Pancreas (tissue), 10 donors: ENCODE results near the gene GPR152. TPM values are rescaled to one million over a fixed set of nuclear protein-coding genes. Genes with fewer than 3 reads are reported as not detected.
A peak's percentile ranks its signal among the peaks of the same experiment; 100 is the strongest.

Experiments used
- ATAC-seq, 4 donors: fragments of 200-7000 bp; cut with Tn5 transposase; one replicate each; pipeline versions ENCODE4 v1.8.0 to v1.9.1; 2020; ENCODE audit warnings: mild to moderate bottlenecking in 4 of 4, moderate library complexity in 4 of 4
- DNase-seq, 6 donors: peaks; one replicate each; pipeline ENCODE4 v3.0.0-alpha.2; 2020
- FAIRE-seq: peaks from 2 replicates; lab custom pipeline; 2012; peaks lifted over from hg19 to GRCh38; lab: Jason Lieb, UNC
- H3K27ac ChIP-seq, 4 donors: fragments of 200-600 bp; sonication (generic); 1 replicate in 3 of 4; 2 replicates in 1 of 4; pipeline versions ENCODE4 v1.5.0 to v1.8.0; 2020
- H3K27me3 ChIP-seq, 4 donors: fragments of 200-600 bp; one replicate each; pipeline ENCODE4 v1.8.0; 2021
- H3K36me3 ChIP-seq, 3 donors: fragments of 200-600 bp; sonication (generic) in 1 of 3; one replicate each; pipeline versions ENCODE4 v1.5.0 to v1.8.0; 2020 to 2021
- H3K4me1 ChIP-seq, 3 donors: fragments of 200-600 bp; one replicate each; pipeline ENCODE4 v1.8.0; 2021
- H3K4me3 ChIP-seq, 4 donors: fragments of 200-600 bp; sonication (generic) in 2 of 4; one replicate each; pipeline versions ENCODE4 v1.5.0 to v1.8.0; 2020 to 2021
- H3K9me3 ChIP-seq, 4 donors: fragments of 200-600 bp; one replicate each; pipeline ENCODE4 v1.8.0; 2021
- CTCF ChIP-seq, 4 donors: fragments of 200-600 bp; sonication (generic) in 3 of 4; IDR thresholded peaks; one replicate each; pipeline versions ENCODE4 v1.5.0 to v1.8.0; 2021; ENCODE audit warnings: antibody characterized with exemption in 4 of 4
- WGBS, 2 donors: extraction: QIAGEN DNeasy Blood & Tissue Kit; methylation state at CpG; one replicate each; pipeline ENCODE4 v1.1.7; 2013; 5-methylcytosine and 5-hydroxymethylcytosine counted together
- intact Hi-C, 3 donors: fragments of 100-400 bp; cut with DNase I; formaldehyde crosslinking; loops; one replicate each; pipeline versions ENCODE4 v1.11.1 to v1.14.2; 2022
- polyA plus RNA-seq, 2 donors: library from polyadenylated mRNA; stranded (reverse); fragments of 200-250 nt; gene quantifications; one replicate each; pipeline ENCODE4 v1.2.3, GENCODE V29; 2013
- total RNA-seq, 6 donors: library from RNA; stranded (reverse); fragmentation: NEBNext Ultra II Directional in 4 of 6; extraction: Animal tissue kit (Norgen Biotek cat#: 25700) in 4 of 6; gene quantifications; one replicate each; pipeline versions ENCODE4 v1.2.1 to v1.2.4, GENCODE V29; 2021 to 2023
- donor health status: healthy with polysubstance abuse.
- donor health status: DM: no; HTN: no; CAD: no; lungs with moderate emphysema.
- donor health status: DM: no; HTN: no; CAD: no.
- donor health status: control.
- donor health status: control.
- donor health status: Bipolar disorder and iron deficiency.
- donor health status: DM: yes; HTN: yes; CAD: no.
- donor health status: DM: no; HTN: no; CAD: no.
- donor health status: DM: no; HTN: no; CAD: no.
- donor health status: DM: yes; HTN: yes; CAD: no.

Gene GPR152
- total and polyA plus RNA-seq, 8 donors, result not detected

DNA sequence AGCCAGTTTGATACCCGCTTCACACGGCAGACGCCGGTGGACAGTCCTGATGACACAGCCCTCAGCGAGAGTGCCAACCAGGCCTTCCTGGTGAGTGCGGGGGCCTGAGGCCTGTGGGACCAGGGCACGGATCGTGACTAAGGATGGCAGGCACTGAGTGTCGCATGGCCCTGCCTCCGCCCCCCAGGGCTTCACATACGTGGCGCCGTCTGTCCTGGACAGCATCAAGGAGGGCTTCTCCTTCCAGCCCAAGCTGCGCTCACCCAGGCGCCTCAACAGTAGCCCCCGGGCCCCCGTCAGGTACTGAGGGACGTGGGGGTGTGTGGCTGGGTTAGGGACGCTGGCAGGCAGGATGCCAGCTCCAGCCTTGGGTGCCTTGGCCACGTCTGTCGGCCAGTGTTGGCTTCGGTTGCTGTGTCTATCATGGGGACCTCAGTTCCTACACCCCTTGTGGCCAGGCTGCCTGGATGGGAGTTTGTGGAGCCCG is 18.1 kb downstream of the GPR152 start:
- no peaks in the 10 kb centered on the region for H3K9me3 ChIP-seq
- no peak overlapping the region for H3K27ac ChIP-seq
- ATAC-seq, result no peak
- intact Hi-C loops, result loop anchor here in 1 of 3 donors (10.0 kb wide), 1 partner anchor 60 kb away; no protein-coding TSS in a partner anchor
- no peaks in the 10 kb centered on the region for H3K27me3 ChIP-seq
- WGBS, 2 donors, result 82 to 83% methylated on average over 22 to 23 of the region's 23 CpGs
- FAIRE-seq, result no peak
- H3K4me1 ChIP-seq, result peaks cover 1 to 3% (median 2%) of the 10 kb centered on the region in 3 donors
- TF ChIP-seq CTCF (IDR thresholded peaks at IDR 0.05), result no peak
- no peak overlapping the region for H3K4me3 ChIP-seq
- peak in 1 of 6 donors; percentile 82 for DNase-seq
- H3K36me3 ChIP-seq, result peaks cover 0 to 16% (median 14%) of the 10 kb centered on the region in 3 donors

GRCh38 chr11:67433536-67434394 is 18.8 kb downstream of the GPR152 start:
- Histone ChIP-seq H3K4me3 (no peak overlapping the region), H3K27ac (no peak overlapping the region), H3K9me3 (no peaks in the 10 kb centered on the region), H3K36me3 (peaks cover 0 to 16% (median 14%) of the 10 kb centered on the region in 3 donors), H3K27me3 (no peaks in the 10 kb centered on the region), H3K4me1 (peaks cover 4 to 9% (median 7%) of the 10 kb centered on the region in 3 donors)
- TF ChIP-seq CTCF (IDR thresholded peaks at IDR 0.05), result no peak
- ATAC-seq (no peak), DNase-seq (peak in 1 of 6 donors; percentile 56), FAIRE-seq (no peak)
- WGBS, 2 donors, result 88 to 90% methylated on average over 17 to 22 of the region's 22 CpGs
- intact Hi-C loops, result loop anchor here in 1 of 3 donors (10.0 kb wide), 1 partner anchor 61 kb away; no protein-coding TSS in a partner anchor

GRCh38 chr11:67432655-67433349 is 19.7 kb downstream of the GPR152 start:
- no peaks in the 10 kb centered on the region for H3K27me3 ChIP-seq
- H3K9me3 ChIP-seq, result no peaks in the 10 kb centered on the region
- WGBS, 2 donors, result 91 to 93% methylated on average over 22 of the region's 22 CpGs
- no peak overlapping the region for H3K27ac ChIP-seq
- H3K36me3 ChIP-seq, result peaks cover 0 to 16% (median 14%) of the 10 kb centered on the region in 3 donors
- no peak for TF ChIP-seq CTCF (IDR thresholded peaks at IDR 0.05)
- H3K4me1 ChIP-seq, result peaks cover 4 to 9% (median 7%) of the 10 kb centered on the region in 3 donors
- no peak overlapping the region for H3K4me3 ChIP-seq
- FAIRE-seq (no peak), ATAC-seq (no peak), DNase-seq (no peak)
- intact Hi-C loops, result loop anchor here in 1 of 3 donors (10.0 kb wide), 1 partner anchor 62 kb away; no protein-coding TSS in a partner anchor

DNA sequence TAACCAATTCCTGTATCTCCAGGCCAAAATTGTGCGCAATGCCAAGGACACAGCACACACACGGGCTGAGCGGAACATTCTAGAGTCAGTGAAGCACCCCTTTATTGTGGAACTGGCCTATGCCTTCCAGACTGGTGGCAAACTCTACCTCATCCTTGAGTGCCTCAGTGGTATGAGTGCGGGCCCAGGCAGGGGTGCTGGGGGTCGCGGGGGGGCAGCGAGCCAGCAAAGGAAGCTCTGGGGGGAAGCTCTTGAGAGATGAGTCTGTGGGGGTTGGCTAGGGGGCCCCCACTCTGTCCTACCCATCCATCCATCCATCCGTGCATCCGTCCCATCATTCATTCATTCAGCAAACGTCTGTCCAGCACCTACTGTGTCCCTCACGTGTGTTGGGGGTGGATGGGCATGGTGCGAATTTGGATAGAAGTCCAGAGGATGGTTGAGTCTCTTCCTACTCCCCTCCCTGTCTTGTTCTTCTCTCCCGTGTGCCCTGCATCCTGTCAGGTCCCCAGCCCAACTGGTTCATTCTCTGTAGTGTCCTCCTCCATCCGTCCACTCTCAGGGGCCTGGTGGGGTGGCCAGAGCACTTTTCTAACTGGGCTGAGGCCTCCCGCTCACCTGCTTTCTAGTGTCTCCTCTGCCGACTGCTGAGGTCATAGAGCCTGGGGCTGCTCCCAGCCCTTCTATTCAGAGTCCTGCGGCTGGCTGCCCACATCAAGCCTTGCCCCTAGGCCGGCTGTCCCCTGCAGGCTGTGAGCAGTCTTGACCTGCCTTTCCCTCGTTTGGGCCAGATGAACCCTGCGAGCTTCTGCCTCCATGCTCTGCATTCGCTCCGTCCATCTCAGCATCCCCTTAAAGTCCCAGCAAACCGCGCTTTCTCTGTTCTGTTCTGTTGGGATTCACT is 20.9 kb downstream of the GPR152 start:
- H3K27ac ChIP-seq, result no peak overlapping the region
- peaks cover 4 to 14% (median 12%) of the 10 kb centered on the region in 3 donors for H3K4me1 ChIP-seq
- peaks cover 0 to 16% (median 14%) of the 10 kb centered on the region in 3 donors for H3K36me3 ChIP-seq
- WGBS, 2 donors, result 87 to 93% methylated on average over 24 of the region's 24 CpGs
- no peaks in the 10 kb centered on the region for H3K27me3 ChIP-seq
- no peak for ATAC-seq
- no peak for TF ChIP-seq CTCF (IDR thresholded peaks at IDR 0.05)
- no peak overlapping the region for H3K4me3 ChIP-seq
- FAIRE-seq, result no peak
- no peaks in the 10 kb centered on the region for H3K9me3 ChIP-seq
- DNase-seq, result peak in 1 of 6 donors; percentile 51
- intact Hi-C loops, result loop anchor here in 1 of 3 donors (10.0 kb wide), 1 partner anchor 63 kb away; no protein-coding TSS in a partner anchor
